ENCODE results near the gene SUPV3L1.
"Not testable (repeated sequence)": the region's sequence is repeated elsewhere in the genome, so short reads cannot be mapped to it uniquely, and the experiment has no call there.

SUPV3L1 gene

GRCh38 chr10:69248117-69248730, 68.2 kb downstream of the SUPV3L1 start:
- H3K36me3 ChIP-seq (ENCODE audit: control insufficient read depth, insufficient read depth, low read length): no peaks in the 10 kb centered on the region
- no peak overlapping the region for H3K4me3 ChIP-seq (ENCODE audit: low read depth, low read length)
- H3K9me3 ChIP-seq (ENCODE audit: control insufficient read depth, insufficient read depth, low read length): no peaks in the 10 kb centered on the region
- no peaks in the 10 kb centered on the region for H3K27me3 ChIP-seq (ENCODE audit: control insufficient read depth, insufficient read depth, low read length)
- H3K4me1 ChIP-seq (ENCODE audit: control insufficient read depth, insufficient read depth, low read length): no peaks in the 10 kb centered on the region
- no peak overlapping the region for H3K9ac ChIP-seq (ENCODE audit: low read depth, low read length)

DNA sequence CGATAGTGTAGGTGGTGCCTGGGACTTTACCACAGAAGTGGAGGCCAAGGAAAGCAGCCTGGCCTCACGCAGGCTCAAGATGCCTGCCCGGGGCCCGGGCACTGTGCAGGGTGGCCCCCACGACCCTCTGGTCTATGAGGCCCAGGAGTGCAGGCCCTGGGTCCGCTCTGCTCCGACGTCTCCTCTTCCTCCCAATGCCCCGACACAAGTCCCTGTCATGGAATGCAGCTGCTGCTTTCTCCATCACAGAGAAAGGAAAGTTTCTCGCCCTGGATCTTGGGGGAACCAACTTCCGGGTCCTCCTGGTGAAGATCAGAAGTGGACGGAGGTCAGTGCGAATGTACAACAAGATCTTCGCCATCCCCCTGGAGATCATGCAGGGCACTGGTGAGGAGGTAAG, 70.0 kb downstream of the SUPV3L1 start:
- Histone ChIP-seq H3K4me1 (ENCODE audit: control insufficient read depth, insufficient read depth, low read length) (no peaks in the 10 kb centered on the region), H3K9me3 (ENCODE audit: control insufficient read depth, insufficient read depth, low read length) (no peaks in the 10 kb centered on the region), H3K4me3 (ENCODE audit: low read depth, low read length) (no peak overlapping the region), H3K9ac (ENCODE audit: low read depth, low read length) (no peak overlapping the region), H3K27me3 (ENCODE audit: control insufficient read depth, insufficient read depth, low read length) (no peaks in the 10 kb centered on the region), H3K36me3 (ENCODE audit: control insufficient read depth, insufficient read depth, low read length) (no peaks in the 10 kb centered on the region)

- H3K4me3 ChIP-seq (ENCODE audit: low read depth, low read length); H3K9me3 ChIP-seq (ENCODE audit: control insufficient read depth, insufficient read depth, low read length); H3K9ac ChIP-seq (ENCODE audit: low read depth, low read length); H3K4me1 ChIP-seq (ENCODE audit: control insufficient read depth, insufficient read depth, low read length); H3K36me3 ChIP-seq (ENCODE audit: control insufficient read depth, insufficient read depth, low read length); H3K27me3 ChIP-seq (ENCODE audit: control insufficient read depth, insufficient read depth, low read length): not testable (repeated sequence)
Measured at GRCh38 chr10:69251417-69251816, 71.4 kb downstream of the SUPV3L1 start.

DNA sequence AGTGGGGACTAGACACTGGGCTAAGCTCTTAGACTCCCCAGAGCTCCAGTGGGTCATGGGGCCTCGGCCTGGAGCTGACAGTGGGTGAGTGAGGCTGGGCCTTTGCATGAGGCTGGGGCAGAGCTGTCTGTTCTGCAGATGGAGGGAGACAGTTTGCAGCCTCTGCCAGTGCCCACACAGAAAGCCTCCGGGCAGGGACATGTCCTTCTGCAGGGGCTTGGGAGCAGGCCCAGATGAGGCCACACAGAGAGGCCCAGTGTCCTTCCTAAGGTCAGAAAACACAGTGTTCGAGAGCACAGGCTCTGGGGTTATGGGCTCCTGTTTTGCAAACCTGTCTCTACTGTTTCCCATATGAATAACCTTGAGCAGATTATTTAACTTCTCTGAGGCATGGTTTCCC, 73.1 kb downstream of the SUPV3L1 start:
- Histone ChIP-seq H3K4me3 (ENCODE audit: low read depth, low read length) (no peak overlapping the region), H3K9me3 (ENCODE audit: control insufficient read depth, insufficient read depth, low read length) (no peaks in the 10 kb centered on the region), H3K4me1 (ENCODE audit: control insufficient read depth, insufficient read depth, low read length) (no peaks in the 10 kb centered on the region), H3K9ac (ENCODE audit: low read depth, low read length) (no peak overlapping the region), H3K36me3 (ENCODE audit: control insufficient read depth, insufficient read depth, low read length) (no peaks in the 10 kb centered on the region), H3K27me3 (ENCODE audit: control insufficient read depth, insufficient read depth, low read length) (no peaks in the 10 kb centered on the region)

DNA sequence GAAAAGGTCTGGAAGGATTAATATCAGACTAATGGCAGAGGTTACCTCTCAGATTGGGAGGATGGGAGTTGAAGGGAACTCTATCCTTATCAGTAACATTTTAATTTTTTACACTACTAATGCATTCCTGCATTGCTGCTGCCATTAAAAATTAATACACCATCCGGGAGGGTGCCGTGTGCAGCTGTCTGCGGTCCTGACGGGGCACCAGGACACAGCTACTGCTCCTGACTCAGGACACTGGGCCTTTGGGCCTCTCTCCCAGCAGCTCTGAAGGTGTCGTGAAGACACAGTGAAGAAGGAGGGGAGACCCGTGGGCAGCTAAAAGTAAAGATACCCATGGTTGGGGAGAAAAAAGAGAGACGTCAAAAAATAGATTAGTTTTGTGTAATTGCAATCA, 74.8 kb downstream of the SUPV3L1 start:
- H3K9ac ChIP-seq (ENCODE audit: low read depth, low read length): no peak overlapping the region
- H3K36me3 ChIP-seq (ENCODE audit: control insufficient read depth, insufficient read depth, low read length): no peaks in the 10 kb centered on the region
- no peaks in the 10 kb centered on the region for H3K4me1 ChIP-seq (ENCODE audit: control insufficient read depth, insufficient read depth, low read length)
- H3K27me3 ChIP-seq (ENCODE audit: control insufficient read depth, insufficient read depth, low read length): no peaks in the 10 kb centered on the region
- H3K4me3 ChIP-seq (ENCODE audit: low read depth, low read length): no peak overlapping the region
- no peaks in the 10 kb centered on the region for H3K9me3 ChIP-seq (ENCODE audit: control insufficient read depth, insufficient read depth, low read length)

All from iPS-15b (cell line).